Left ventricle myocardium superior (tissue), 1 donor: ENCODE data around the gene NEURL1. TPM values are rescaled to one million over a fixed set of nuclear protein-coding genes. Genes with fewer than 3 reads are reported as not detected.
"Not testable (repeated sequence)": the region's sequence is repeated elsewhere in the genome, so short reads cannot be mapped to it uniquely, and the experiment has no call there.

ENCODE experiments used
- ATAC-seq: fragments of 200-7000 bp; cut with Tn5 transposase; one replicate; pipeline ENCODE4 v1.9.1; 2020; ENCODE audit warnings: mild to moderate bottlenecking, moderate library complexity
- DNase-seq: peaks from one replicate; pipeline ENCODE4 v3.0.0-alpha.2; 2020
- intact Hi-C: fragments of 100-400 bp; cut with micrococcal nuclease; formaldehyde crosslinking; loops from one replicate; pipeline ENCODE4 v1.11.0; 2022
- total RNA-seq: library from RNA; stranded (reverse); fragmentation: NEBNext Ultra II Directional; extraction: Animal tissue kit (Norgen Biotek cat#: 25700); gene quantifications from one replicate; pipeline ENCODE4 v1.2.1, GENCODE V29; 2021
- donor health status: DM: no; HTN: yes; CAD: no; lungs with severe emphysema.

Gene NEURL1
- total RNA-seq, 1 donor from 2014 or later: not detected

DNA sequence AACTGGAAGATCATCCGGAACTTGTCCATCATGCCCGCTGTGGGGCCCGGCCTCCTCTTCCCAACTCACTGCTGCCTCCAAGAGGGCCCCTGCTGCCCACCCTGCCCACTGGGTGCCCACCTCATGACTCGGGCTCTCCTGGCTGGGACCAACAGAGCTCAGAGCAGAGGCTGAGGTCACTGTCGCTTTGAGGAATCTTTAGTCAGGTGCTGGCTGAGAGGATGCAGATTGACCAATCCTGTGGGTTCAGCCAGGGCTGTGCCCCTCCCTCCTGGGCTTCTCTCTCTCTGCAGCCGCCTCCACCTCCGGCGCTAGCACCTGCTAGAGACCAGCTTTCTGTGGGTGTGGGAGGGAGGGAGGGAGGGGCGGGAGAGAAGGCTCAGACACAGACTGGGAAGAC lies 34.8 kb upstream of the NEURL1 start, which contains the start of gene CALHM1:
TSS of gene CALHM1 (minus strand) at position 181 of the 400 bp plus-strand sequence. CDS start at position 32, 149 bp downstream.
- DNase-seq (no peak), ATAC-seq (no peak)
- intact Hi-C loops: no loop called here

DNA sequence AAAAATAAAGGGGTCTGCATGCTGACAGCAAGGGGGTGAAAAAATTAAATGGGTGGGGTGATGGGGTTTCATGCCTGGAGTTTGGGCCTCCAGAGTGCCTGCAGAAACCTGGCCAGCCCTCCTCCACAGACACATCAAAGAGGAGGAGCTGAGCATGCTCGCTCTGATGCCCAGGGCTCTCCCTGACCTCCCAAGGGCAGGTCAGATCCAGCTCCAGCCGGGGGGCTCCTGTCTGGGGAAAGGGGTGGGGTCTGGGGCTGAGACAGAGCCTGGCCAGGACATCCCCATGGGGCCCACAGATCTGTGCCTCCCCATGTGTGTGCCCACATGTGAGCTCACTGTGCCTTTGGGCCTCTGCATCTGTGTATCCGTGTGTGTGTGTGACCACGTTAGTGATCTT lies 33.9 kb upstream of the NEURL1 start:
- DNase-seq (no peak), ATAC-seq (no peak)
- intact Hi-C loops: no loop called here

DNA sequence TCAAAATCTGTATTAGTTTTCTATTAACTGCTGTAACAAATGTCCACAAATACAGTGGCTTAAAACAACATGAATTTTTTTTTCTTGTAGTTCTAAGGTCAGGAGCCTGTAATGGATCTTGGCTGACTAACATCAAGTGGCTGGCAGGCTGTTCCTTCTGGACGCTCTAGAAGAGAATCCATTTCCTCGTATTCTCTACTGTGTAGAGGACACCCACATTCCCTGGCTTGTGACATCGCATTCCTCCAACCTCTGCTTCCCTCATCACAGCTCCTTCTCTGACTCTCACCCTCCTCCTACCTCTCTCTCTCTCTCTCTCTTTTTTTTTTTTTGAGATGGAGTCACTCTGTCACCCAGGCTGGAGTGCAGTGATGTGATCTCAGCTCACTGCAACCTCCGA lies 30.0 kb upstream of the NEURL1 start:
- no peak for DNase-seq
- no peak for ATAC-seq
- intact Hi-C loops: no loop called here

DNA sequence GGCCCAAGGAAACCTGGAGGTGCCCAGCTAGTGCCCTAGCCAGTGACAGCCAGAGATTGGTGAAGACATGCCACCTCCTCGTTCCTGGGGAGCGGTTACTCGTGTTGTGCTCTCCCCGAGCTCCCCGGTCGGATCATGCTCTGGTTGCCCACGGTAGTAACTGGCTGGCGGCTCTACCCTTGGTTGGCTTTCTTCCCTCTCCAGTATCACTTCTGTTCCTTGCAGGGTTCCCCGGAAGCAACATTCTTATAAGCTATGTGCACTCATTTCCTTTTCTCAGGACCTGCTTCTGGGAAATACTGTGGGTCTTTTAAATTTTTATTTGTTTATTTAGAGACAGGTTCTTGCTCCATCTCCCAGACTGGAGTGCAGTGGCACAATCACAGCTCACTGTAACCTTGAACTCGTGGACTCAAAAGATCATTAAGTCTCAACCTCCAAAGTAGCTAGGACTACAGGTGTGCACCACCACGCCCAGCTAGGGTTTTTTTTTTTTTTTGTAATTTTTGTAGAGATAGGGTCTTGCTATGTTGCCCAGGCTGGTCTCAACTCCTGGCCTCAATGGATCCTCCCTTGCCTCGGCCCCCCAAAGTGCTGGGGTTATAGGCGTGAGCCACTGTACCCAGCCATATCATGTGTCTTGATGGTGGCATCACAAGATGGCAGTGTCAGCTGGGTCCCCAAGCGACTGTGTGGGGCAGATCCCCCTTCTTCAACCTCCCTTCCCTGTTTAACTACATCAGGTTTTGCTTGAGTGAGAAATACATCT lies 27.9 kb upstream of the NEURL1 start:
- intact Hi-C loops: no loop called here
- ATAC-seq: no peak
- DNase-seq: no peak

DNA sequence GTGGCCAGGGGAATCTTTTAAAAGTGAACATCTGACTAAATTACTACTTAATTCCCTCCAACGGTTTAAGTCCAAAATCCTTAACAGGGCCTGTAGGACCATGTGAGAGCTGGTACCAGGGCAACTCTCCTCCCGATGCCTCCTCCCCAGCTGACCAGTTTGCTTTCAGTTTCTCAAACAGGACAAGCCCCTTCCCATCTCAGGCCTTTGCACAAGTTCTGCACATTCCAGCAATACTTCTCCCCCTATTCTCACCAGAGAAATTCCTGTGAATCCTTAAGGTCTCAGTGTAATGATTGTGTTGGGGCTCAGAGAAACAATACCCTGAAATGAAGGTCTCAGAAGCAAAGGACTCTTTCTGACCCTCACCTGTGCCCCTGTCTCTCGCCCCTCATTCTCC lies 26.8 kb upstream of the NEURL1 start:
- DNase-seq (no peak), ATAC-seq (no peak)
- intact Hi-C loops: no loop called here

DNA sequence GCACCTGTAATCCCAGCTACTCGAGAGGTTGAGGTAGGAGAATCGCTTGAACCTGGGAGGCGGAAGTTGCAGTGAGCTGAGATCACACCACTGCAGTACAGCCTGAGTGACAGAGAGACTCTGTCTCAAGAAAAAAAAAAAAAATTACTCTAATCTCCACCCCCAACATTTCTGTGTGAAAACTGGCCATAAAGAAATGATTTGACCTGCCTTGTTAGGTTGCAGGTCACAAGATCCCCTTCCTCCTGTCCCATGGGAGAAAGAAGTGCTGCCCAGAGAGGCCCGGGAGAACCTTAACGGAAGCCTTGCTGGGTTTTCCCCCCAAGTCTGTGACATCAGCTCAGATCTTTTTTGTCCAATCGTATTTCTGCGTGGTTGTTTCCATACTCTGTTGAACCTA lies 26.1 kb upstream of the NEURL1 start:
- no peak for DNase-seq
- no peak for ATAC-seq
- intact Hi-C loops: no loop called here

DNA sequence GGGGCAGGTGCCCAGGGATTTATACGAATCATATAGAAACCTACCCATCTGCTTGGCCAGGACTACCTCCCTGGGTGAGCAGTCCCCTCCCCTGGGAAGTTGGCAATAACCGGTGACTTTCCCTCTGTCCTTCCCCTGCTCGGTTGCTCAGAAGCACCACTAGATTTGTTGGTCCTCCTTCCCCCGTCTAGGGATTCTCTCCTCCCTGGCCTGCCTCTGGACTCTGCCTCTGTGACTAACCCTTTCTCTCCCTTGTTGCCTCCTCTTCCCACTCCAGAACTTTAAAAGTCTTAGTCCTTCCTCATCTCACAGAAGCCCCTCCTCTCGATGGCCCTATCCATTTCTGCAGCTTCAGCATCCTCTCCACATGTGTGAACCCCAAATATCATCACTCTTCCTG lies 24.3 kb upstream of the NEURL1 start:
- DNase-seq: no peak
- intact Hi-C loops: no loop called here
- no peak for ATAC-seq

DNA sequence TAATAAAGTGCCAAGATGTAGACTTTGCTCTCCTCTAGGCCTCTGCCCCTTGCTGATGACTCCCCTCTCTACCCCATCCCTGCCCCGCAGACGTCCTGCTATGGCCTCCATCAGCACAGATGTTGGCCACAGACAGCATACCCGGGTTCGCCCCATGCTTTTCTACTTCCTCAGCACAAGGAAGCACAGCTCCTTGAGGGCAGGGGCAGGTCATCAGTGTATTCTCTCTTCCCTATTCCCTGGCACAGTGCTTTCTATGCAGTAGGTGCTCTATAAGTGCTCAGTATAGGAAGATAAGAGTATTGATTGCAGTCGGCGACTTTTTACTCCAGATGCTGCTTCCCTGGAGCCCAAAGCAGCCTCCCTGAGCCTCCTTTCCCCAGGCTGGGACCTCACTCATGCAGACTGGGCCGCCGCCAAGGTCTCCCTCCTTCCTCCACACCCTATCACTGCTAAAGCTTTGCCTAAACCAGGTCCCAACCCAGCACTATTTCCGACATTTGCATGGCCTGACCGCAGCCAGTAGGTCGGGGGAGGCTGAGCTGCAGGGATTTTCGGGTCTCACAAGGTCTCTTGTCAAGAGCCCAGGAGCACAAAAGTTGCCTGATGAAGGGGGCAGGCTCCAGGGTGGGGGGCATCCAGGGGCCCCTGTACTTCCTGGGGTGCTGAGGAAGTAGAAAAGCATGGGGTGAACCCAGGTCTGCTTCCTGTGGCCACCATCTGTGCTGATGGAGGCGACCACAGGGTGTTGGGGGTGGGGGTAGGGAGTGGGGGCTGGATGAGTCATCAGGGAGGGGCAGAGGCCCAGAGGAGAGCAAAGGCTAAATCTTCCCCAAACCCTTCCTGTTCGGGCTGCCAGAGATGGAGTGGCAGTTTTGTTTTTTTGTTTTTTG lies 22.5 kb upstream of the NEURL1 start:
- DNase-seq: peak; percentile 63
- ATAC-seq: peak; percentile 79
- intact Hi-C loops: no loop called here

DNA sequence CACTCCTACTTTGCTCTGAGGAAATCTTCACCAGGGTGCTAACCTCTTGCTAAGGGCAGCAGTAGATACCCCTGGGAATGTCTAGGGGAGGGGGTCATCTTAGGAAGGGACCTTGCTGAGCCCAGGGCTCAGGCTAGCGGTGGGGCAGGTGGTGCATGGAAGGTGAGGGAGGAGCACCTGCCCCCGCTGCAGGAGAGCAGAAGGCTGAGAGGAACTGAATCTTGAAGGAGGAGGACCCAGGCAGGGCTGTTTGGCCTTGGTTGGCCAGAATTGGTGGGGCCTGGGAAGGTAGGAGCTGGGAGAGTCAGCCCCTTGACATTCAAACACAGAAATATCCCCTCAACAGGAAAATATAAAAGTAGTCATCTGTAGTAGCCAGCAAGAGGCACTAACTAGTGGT lies 21.5 kb upstream of the NEURL1 start:
- intact Hi-C loops: no loop called here
- DNase-seq (no peak), ATAC-seq (no peak)

DNA sequence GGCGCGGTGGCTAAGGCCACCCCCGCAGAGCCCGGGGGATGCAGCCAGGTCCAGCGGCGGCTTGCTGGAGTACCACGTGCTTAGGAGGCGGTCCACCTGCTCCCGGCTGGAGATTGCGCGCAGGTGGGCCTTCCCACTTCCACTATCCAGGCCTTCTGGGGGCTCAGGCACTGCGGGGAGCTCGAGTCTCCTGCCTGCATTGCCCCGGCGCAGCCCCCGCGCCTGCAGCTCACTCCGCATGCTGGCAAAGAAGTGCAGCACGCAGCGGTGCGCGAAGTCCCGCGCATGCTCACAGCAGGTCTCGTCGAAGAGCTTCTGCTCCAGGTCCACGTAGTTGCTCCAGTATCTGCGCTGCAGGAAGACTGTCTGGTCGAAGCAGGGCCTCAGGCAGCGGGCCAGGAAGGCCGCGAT lies 20.2 kb upstream of the NEURL1 start:
- intact Hi-C loops: no loop called here
- DNase-seq (peak; percentile 45), ATAC-seq (no peak)

DNA sequence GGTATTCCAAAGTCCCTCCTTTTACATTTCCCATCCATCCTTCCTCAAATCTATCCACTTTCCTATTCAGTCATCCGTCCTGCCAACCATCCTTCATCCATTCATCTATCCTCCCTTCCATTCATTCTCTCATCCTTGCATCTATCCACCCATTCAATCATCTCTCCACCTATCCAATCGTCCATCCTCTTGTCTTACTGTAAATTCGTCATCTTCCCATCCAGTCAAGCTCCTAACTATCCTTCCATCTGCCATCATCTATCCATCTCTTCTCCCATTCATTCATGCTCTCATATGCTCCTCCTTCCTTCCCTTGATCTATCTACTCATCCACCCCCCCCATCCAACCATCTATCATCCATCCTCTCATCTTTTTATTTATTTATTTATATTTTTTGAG lies 19.4 kb upstream of the NEURL1 start:
- no peak for DNase-seq
- ATAC-seq: no peak

DNA sequence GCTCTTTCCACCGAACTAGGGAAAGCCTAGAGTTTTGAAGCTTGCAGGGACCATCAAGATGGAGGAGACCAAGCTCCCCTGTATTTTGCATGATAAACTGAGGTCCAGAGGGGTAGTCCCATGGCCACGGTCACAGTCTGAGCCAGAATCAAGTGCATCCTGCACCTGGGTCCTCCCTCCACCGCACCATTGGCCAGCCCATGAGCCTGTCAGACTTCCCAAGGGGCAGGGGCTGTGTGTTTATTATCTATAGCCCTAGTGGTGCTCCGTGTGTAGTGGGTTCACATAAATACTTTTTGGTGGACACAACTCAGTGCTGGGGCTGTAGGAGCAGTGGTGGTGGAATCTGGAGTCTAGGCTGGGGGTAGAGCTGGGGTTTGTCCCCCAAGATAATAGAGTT lies 18.1 kb upstream of the NEURL1 start:
- no peak for ATAC-seq
- no peak for DNase-seq
- intact Hi-C loops: no loop called here

More for the DNA sequence above, 19.4 kb upstream of the NEURL1 start:
- intact Hi-C loops: no loop called here

DNA sequence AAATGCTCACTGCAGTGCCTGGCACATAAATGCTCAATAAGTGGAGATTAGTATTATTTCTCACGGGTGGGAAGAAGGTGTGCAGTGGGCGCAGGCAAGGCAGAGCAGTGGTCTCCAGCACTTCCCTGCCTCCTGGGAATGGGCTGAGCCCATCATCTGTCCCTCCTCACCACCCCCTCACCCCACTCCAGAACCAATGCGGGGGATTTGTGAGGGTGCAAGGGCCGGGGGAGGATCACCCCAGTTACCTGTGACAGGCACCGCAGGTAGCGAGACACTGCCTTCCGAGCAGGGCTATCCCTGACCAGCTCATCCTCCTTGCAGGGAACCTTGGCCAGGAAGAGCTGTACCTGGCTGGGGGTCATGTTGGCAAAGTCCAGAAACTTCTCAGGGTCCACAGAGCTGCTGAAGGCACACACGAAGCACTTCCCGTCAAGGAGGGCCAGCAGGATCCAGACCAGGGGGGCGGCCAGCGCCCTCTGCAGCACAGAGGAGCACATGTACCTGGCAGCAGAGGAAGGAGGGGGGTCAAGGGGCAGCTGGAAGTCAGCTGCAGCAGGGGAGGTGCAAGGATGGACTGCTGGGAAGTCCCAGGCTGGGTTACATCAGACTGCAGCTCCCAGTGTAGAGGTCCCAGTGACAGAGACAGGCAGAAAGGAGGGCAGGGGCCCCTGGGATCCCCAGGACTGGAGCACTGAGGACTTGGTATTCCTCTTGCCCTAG lies 17.3 kb upstream of the NEURL1 start:
- intact Hi-C loops: no loop called here
- no peak for DNase-seq
- no peak for ATAC-seq

DNA sequence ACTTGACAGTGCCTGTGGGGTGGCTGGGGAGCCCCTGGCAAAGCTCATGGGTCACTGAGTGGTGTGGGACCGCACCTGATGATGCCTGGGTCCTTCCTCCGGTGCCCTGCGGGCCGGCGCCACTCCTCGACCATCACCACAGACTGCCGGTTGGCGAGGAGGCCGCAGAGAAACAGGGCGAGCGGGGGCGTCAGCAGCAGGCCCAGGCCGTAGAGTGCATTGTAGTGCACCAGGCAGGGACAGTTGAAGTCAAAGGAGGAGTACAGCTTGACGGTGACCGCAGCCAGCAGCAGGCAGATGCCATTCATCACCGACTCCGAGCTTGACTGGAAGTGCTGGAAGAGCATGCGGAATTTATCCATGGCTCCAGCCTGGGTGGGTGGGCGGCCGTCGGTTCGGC lies 14.8 kb upstream of the NEURL1 start:
- DNase-seq (no peak), ATAC-seq (no peak)
- intact Hi-C loops: no loop called here

DNA sequence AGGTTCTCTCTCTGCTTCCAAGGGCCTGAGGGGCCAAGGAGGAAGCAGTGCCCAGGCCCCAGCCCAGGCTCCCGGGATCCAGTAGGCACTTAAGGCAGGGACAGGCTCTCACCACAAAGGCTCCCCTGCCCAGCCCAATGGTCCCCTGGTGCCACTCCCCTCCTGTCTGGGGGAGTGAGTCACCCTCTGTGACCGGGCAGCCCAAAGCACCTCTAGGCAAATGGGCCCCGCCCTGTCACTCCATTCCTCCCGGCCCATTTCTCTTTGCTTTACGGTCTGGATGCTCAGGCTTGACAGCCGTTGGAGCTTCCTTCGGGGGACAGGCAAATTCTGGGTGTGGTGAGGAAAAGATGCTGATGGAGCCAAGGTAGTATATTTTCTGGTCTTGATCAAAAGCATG lies 14.4 kb upstream of the NEURL1 start, which contains the start of gene CALHM3:
TSS of gene CALHM3 (minus strand) at position 106 of the 400 bp plus-strand sequence. CDS start 208 bp downstream, outside the sequence.
- no peak for ATAC-seq
- no peak for DNase-seq
- intact Hi-C loops: no loop called here

DNA sequence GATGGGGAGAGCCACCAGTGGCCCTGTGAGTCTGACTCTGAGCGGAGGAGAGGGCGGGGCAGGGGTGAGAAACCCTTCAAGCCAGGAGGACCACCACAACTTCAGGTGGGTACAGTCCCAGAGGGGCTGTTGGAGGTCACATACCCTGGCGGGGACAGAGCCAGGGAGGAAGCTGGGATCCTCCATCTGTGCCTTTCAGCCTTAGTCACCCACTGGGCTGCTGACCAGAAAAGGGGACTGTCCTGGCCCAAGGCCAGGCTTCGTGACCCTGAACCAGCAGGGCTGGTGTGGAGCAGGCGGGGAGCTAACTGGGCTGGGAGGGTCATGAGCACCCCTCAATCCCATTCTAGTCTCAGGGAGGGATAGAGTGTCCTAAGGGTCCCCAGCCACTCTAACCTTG lies 13.0 kb upstream of the NEURL1 start:
- DNase-seq (no peak), ATAC-seq (no peak)
- intact Hi-C loops: no loop called here

DNA sequence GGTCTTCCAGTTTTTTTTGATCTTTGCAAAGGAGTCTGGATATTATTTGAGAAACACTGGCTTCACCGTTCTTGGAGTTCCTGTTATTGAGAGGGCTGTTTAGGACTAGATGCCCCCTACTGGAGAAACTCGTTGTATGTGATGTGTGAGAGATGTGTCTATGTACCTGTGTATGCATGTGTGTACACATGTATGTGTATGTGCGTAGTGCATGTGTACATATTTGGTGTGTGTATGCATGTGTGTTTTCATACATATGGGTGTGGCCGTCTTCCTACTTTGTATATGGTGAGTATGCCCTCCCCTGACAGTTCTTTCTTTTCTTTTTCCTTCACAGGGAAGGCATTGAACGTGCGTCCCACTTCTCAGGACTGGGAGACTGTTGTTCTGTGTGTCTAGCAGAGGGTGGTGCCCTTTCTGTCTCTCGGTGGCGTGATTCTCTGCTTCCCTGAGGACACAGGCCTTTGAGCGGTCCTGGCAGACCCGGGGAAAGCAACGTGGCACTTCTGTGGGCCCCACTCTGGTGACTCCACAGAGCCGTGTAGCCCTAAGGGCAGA lies 11.5 kb upstream of the NEURL1 start:
- intact Hi-C loops: no loop called here
- ATAC-seq (peak; percentile 73), DNase-seq (no peak)

DNA sequence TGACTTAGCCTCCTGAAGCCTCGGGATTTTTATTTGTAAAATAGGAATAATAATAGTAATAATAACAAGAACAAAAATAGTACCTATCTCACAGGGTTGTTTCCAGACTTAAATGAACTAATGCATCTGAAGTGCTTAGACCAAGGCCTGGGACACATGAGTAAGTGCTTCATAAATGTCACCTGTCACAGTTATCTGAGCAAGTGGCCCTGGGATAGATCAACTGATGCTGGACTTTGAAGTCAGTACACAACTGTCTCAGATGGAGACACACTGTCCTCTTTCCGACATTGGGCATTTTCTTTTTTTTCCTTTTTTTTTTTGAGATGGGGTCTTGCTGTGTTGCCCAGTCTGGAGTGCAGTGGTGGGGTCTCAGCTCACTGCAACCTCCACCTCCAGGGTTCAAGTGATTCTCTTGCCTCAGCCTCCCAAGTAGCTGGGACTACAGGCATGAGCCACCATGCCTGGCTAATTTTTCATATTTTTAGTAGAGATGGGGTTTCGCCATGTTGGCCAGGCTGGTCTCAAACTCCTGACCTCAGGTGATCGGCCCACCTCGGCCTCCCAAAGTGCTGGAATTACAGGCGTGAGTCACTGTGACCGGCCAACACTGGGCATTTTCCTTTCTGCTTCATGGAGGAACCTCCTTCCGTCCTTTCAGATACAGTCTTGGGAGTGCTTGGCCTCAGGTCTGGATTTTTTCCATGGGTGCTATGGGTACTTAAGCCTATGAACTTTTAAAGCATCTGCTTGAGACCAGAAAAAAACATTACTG lies 6.7 kb upstream of the NEURL1 start:
- not testable (repeated sequence) for DNase-seq, ATAC-seq
- intact Hi-C loops: loop anchor here (5.0 kb wide), 1 partner anchor 70 kb away; no protein-coding TSS in a partner anchor

DNA sequence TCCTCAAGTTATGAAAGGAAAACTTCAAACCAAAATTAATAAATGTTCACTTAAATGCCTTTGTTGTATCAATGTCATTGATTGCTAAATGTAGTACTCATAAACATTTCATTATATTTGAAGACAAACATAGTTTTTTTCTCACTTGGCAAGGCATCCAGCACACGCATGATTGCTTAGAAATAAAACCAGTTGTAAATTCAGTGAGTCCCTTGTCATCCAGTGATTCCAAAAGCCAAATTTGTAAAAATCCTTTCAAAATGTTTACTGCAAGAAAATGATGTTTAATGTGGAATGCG lies 6.1 kb upstream of the NEURL1 start:
- intact Hi-C loops: loop anchor here (5.0 kb wide), 1 partner anchor 70 kb away; no protein-coding TSS in a partner anchor
- no peak for ATAC-seq
- DNase-seq: no peak
